H1 (cell line): Measurements from ENCODE around the gene DAPK1. TPM values are rescaled to one million over a fixed set of nuclear protein-coding genes. Genes with fewer than 3 reads are reported as not detected.

Source experiments
- CBX8 ChIP-seq: fragments of 300-800, 300-1000 bp; sonication (generic); IDR thresholded peaks from 2 replicates; pipeline ENCODE4 v1.7.1; 2016; ENCODE audit warnings: low read depth, low read length, borderline replicate concordance
- FOSL1 ChIP-seq: IDR thresholded peaks from 2 replicates; pipeline ENCODE4 v1.6.1; 2011; ENCODE audit warnings: mild to moderate bottlenecking, low read depth, low read length, moderate library complexity; ENCODE audit not compliant: insufficient read depth
- SAP30 ChIP-seq: fragments of 300-600 bp; sonication (generic); IDR thresholded peaks from 2 replicates; pipeline ENCODE4 v1.7.1; 2012; ENCODE audit warnings: low read length, moderate library complexity, mild to moderate bottlenecking, inconsistent platforms; ENCODE audit not compliant: insufficient read depth, insufficient replicate concordance
- SP1 ChIP-seq: IDR thresholded peaks from 2 replicates; pipeline ENCODE4 v1.6.1; 2011; ENCODE audit warnings: low read depth, low read length
- TBP ChIP-seq: IDR thresholded peaks from 2 replicates; pipeline ENCODE4 v1.6.1; 2011; ENCODE audit warnings: low read depth, low read length, improper control_type of control experiment
- polyA plus RNA-seq, 7 experiments: library from polyadenylated mRNA; depleted of rRNA in 3 of 7; stranded (reverse) in 5 of 7; unstranded in 2 of 7; fragments of >200 nt in 5 of 7; fragments of 200-250 nt in 2 of 7; gene quantifications; 1 replicate in 5 of 7; 2 replicates in 1 of 7; 4 replicates in 1 of 7; pipeline versions ENCODE4 v1.2.1 to v1.2.3, GENCODE V29; 2011 to 2013; ENCODE audit warnings: missing spikeins in 2 of 7, mixed read lengths in 2 of 7
- total RNA-seq: library from RNA; stranded (reverse); fragmentation: NEBNext Ultra II Directional; extraction: Animal tissue kit (Norgen Biotek cat#: 25700); gene quantifications from 2 replicates; pipeline ENCODE4 v1.2.1, GENCODE V29; 2021
- TF ChIP-seq, protein P1 (sequence below): IDR thresholded peaks from 2 replicates; pipeline ENCODE4 v1.6.1; 2012; ENCODE audit warnings: inconsistent platforms

The DAPK1 gene
- total and polyA plus RNA-seq, 2 of the 8 experiments (the other 6 are each of a cell fraction or from before 2014, with no cell fraction given): 62.4 to 131 TPM

DNA sequence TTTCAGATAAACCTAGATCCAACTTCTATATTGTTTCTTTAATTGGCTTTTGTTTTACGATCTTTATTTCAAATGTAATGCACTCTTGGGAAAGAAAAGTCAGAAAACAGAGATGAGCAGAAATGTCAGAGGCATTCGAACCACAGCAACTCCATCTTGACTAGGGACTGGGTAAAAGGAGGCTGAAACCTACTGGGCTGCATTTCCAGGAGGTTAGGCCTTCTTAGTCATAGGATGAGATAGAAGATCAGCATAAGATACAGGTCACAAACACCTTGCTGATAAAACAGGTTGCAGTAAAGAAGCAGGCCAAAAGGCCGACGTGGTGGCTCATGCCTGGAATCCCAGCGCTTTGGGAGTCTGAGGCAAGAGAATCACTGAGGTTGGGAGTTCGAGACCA, 30.5 kb upstream of the DAPK1 start (continued):
- no peak for TF ChIP-seq SAP30
- no peak for TF ChIP-seq CBX8
- TF ChIP-seq, protein P1, sequence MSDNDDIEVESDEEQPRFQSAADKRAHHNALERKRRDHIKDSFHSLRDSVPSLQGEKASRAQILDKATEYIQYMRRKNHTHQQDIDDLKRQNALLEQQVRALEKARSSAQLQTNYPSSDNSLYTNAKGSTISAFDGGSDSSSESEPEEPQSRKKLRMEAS: no peak
- no peak for TF ChIP-seq SP1
- TF ChIP-seq FOSL1: no peak
- TF ChIP-seq TBP: no peak
